Fibroblast of lung (primary cell): ENCODE measurements around the gene IGFBPL1.

Source experiments
- CTCF ChIP-seq, 2 donors: IDR thresholded peaks in 1 of 2; conservative IDR thresholded peaks in 1 of 2; 1 replicate in 1 of 2; 2 replicates in 1 of 2; pipeline ENCODE4 v1.5.1; 2011 to 2012; ENCODE audit warnings: low read length in 2 of 2, control low read depth in 1 of 2, inconsistent platforms in 1 of 2, low read depth in 1 of 2, mild to moderate bottlenecking in 1 of 2
- EZH2 ChIP-seq: IDR thresholded peaks from 2 replicates; pipeline ENCODE4 v1.5.1; 2012; ENCODE audit warnings: low read length, control low read depth, mild to moderate bottlenecking; ENCODE audit errors: missing control alignments

- TF ChIP-seq CTCF (conservative IDR thresholded peaks at IDR 0.05 in 1 of 2, IDR thresholded peaks at IDR 0.05 in 1 of 2; ENCODE audit: low read depth in 1 of 2, low read length in 2 of 2) (no peak), EZH2 (no peak)
These were observed 15.1 kb upstream of the IGFBPL1 start for GRCh38 chr9:38439291-38439915.
